GM18861 (cell line): Measurements from ENCODE around the gene IFT43.

Experiments
- ATAC-seq: cut with Tn5 transposase; IDR thresholded peaks from one replicate; pipeline ENCODE4 v1.9.1; 2021; ENCODE audit not compliant: unreplicated experiment

Gene IFT43

GRCh38 chr14:76101391-76102379 lies 116.1 kb downstream of the IFT43 start:
- ATAC-seq: no peak

GRCh38 chr14:76104802-76105355 lies 119.3 kb downstream of the IFT43 start:
- ATAC-seq: no peak

- no peak for ATAC-seq
Measured at GRCh38 chr14:76106188-76106587, 120.6 kb downstream of the IFT43 start.

GRCh38 chr14:76109087-76109880 lies 123.7 kb downstream of the IFT43 start:
- no peak for ATAC-seq

GRCh38 chr14:76112889-76113624 lies 127.5 kb downstream of the IFT43 start:
- no peak for ATAC-seq

- no peak for ATAC-seq
Measured at GRCh38 chr14:76113691-76114090, 128.1 kb downstream of the IFT43 start.

GRCh38 chr14:76115010-76115422 lies 129.5 kb downstream of the IFT43 start:
- ATAC-seq: no peak

- no peak for ATAC-seq
Measured at GRCh38 chr14:76117789-76118484, 132.4 kb downstream of the IFT43 start.

- ATAC-seq: no peak
Measured at GRCh38 chr14:76118594-76118993, 133.0 kb downstream of the IFT43 start.

GRCh38 chr14:76121089-76121748 lies 135.7 kb downstream of the IFT43 start:
- peak; percentile 64 for ATAC-seq

GRCh38 chr14:76123426-76124225 lies 138.1 kb downstream of the IFT43 start:
- no peak for ATAC-seq

- no peak for ATAC-seq
Measured at GRCh38 chr14:76125511-76125910, 139.9 kb downstream of the IFT43 start.

GRCh38 chr14:76126076-76126475 lies 140.5 kb downstream of the IFT43 start:
- ATAC-seq: no peak

GRCh38 chr14:76129851-76130576 lies 144.5 kb downstream of the IFT43 start:
- ATAC-seq: no peak

- no peak for ATAC-seq
Measured at GRCh38 chr14:76131071-76131965, 145.8 kb downstream of the IFT43 start.

GRCh38 chr14:76133103-76133502 lies 147.5 kb downstream of the IFT43 start:
- ATAC-seq: no peak
